NT2/D1 (cell line): ENCODE results near the gene TENT4A.

Experiments used
- SUZ12 ChIP-seq: IDR thresholded peaks from 2 replicates; pipeline ENCODE4 v1.6.1; 2011; ENCODE audit not compliant: insufficient read length, insufficient read depth; ENCODE audit errors: extremely low read depth
- YY1 ChIP-seq: IDR thresholded peaks from 2 replicates; pipeline ENCODE4 v1.6.1; 2011; ENCODE audit not compliant: insufficient read length, insufficient read depth

GRCh38 chr5:6727231-6727630, 14.0 kb downstream of the TENT4A start:
- TF ChIP-seq YY1: no peak
- TF ChIP-seq SUZ12: no peak
